ENCODE measurements around the gene RAX.
A peak's percentile ranks its signal among the peaks of the same experiment; 100 is the strongest.

Gene RAX

DNA sequence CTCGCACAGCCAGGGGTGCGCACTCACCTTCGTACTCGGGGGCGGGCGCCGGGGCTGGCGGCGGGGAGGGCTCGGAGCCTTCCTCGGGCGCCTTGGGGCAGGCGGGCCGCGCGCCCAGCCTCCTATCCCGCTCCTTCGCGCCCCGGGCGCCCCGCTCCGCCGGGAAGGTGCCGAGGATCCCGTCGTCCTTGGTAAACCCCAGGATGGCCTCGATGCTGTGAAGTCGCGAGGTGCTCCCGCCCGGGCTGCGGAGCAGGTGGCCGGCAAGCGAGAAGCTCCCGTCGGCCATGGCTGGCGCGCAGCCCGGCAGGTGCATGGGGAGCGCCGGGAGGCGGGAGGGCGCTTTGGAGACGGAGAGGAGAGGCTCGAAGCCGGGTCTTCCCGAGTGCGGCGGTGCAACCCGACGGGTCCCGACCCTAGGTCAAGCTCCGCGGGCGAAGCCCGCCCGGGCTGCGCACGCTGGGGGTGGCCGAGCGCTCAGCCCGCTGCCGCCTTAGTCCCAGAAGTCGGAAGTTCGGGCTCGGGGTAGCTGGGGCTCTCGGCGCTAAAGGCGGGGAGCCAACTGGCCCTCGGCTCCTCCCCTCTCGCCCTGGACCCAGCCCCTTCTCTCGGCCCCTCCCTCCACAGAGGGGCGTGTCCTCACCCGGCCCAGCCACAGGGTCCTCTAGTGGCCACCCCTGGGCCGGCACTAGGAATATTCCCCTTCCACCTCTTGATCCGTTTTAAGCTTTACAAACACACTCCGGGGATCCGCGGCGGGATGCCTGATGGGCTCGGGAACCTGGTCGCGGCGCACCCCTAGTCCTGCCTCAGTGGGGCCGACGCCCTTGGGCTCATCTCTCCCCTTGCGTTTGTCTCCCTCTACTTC lies at the start of gene RAX:
Gene RAX (minus strand): TSS at position 564 of the 868 bp plus-strand sequence. CDS start 248 bp downstream, at position 316.
- Histone ChIP-seq H3K36me3 (ENCODE audit: insufficient read depth, low read length) (no peaks in the 10 kb centered on the region; the same call in 1 of the 2 replicates), H3K4me3 (peak within 1 kb of the TSS; percentile 87), H3K27ac (no peak within 1 kb of the TSS), H3K9ac (ENCODE audit: insufficient read length) (peak within 1 kb of the TSS; percentile 69), H3K9me3 (ENCODE audit: low read depth, low read length) (no peaks in the 10 kb centered on the region)
- TF ChIP-seq POLR2AphosphoS5 (IDR thresholded peaks at IDR 0.05; ENCODE audit: borderline replicate concordance, low read depth, low read length) (peak; percentile 68), FOXP2 (optimal IDR thresholded peaks at IDR 0.05; ENCODE audit: control extremely low read depth, extremely low read length, insufficient read depth) (no peak), EZH2 (IDR thresholded peaks at IDR 0.05) (no peak)
- DNase-seq (ENCODE audit: low read depth, low spot score): no peak

DNA sequence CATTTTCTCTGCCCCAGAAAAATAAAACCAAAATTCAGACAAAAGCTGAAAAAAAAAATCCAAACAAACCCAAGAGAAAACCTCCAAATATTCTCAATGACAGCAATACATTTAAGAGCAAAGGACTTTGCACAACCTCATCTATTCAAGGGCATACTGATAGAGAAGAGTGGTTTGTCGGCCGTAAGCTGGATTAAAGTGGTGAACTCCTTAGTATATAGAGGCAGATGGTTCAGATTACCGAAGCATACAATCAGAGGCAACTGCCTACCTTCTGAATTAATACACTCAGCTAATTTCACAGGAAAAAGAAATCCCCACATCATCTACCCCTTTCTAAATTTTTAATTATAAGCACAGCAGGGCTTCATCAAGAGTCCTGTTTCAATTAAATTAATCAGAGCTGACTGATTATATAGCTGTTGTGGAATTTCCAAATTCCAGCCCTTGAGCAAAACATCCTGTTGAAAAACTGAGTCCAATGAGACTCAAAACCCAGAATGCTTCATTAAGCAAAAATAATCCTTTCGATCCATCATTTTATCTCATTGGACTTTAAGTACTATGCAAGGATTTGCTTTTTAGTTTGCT lies 45.3 kb upstream of the RAX start, which contains the start of gene CPLX4:
Gene CPLX4 (minus strand): TSS at position 190 of the 591 bp plus-strand sequence. CDS start 187 bp downstream, at position 3.
- Histone ChIP-seq H3K36me3 (ENCODE audit: insufficient read depth, low read length) (no peaks in the 10 kb centered on the region), H3K9ac (ENCODE audit: insufficient read length) (no peak within 1 kb of the TSS), H3K4me3 (no peak within 1 kb of the TSS), H3K9me3 (ENCODE audit: low read depth, low read length) (no peaks in the 10 kb centered on the region), H3K27ac (no peak within 1 kb of the TSS)
- TF ChIP-seq FOXP2 (optimal IDR thresholded peaks at IDR 0.05; ENCODE audit: control extremely low read depth, extremely low read length, insufficient read depth): no peak
- TF ChIP-seq EZH2 (IDR thresholded peaks at IDR 0.05): no peak
- DNase-seq (ENCODE audit: low read depth, low spot score): no peak

DNA sequence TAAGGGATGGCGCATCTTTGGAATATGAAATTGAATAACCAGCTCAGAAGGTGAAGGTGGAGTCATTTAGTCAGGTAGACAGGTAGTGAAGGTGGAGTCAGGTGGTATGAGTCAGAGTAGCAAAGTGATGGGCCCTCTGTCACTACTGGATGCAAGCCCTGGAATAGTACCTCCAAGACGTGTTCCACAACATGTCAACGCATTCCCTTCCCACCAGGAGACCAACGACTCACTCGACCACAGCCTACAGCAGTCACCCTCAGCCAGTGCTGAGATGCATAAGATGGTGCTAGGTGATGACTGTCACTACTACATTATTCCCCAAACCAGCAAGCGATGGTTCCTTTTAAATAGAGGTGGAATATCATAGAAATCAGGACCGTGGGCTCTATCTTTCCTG lies 38.4 kb upstream of the RAX start:
- Histone ChIP-seq H3K9ac (ENCODE audit: insufficient read length) (no peak overlapping the region), H3K4me3 (no peak overlapping the region), H3K36me3 (ENCODE audit: insufficient read depth, low read length) (no peaks in the 10 kb centered on the region), H3K27ac (no peak overlapping the region), H3K9me3 (ENCODE audit: low read depth, low read length) (no peaks in the 10 kb centered on the region)
- TF ChIP-seq POLR2AphosphoS5 (IDR thresholded peaks at IDR 0.05; ENCODE audit: borderline replicate concordance, low read depth, low read length): no peak
- no peak for TF ChIP-seq FOXP2 (optimal IDR thresholded peaks at IDR 0.05; ENCODE audit: control extremely low read depth, extremely low read length, insufficient read depth)
- TF ChIP-seq EZH2 (IDR thresholded peaks at IDR 0.05): no peak
- DNase-seq (ENCODE audit: low read depth, low spot score): no peak

DNA sequence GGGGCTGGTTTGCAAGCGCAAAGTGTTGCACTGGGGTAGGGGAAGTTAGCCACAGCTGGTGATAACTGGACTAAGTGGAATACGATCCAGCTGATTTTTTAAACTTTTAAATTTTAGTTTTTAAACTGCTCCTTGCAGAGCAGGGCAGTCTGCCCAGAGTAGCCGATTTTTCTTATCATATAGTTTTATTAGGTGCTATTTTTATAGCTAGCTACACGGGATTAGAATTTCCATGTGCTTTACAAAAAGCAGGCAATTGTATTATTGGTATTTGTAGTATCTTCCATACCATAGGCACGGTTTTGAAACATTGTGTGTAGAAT lies 35.6 kb upstream of the RAX start:
- H3K9ac ChIP-seq (ENCODE audit: insufficient read length): no peak overlapping the region
- no peaks in the 10 kb centered on the region for H3K9me3 ChIP-seq (ENCODE audit: low read depth, low read length)
- no peak for DNase-seq (ENCODE audit: low read depth, low spot score)
- H3K4me3 ChIP-seq: peak overlapping the region; percentile 61
- TF ChIP-seq FOXP2 (optimal IDR thresholded peaks at IDR 0.05; ENCODE audit: control extremely low read depth, extremely low read length, insufficient read depth): no peak
- TF ChIP-seq EZH2 (IDR thresholded peaks at IDR 0.05): no peak
- TF ChIP-seq POLR2AphosphoS5 (IDR thresholded peaks at IDR 0.05; ENCODE audit: borderline replicate concordance, low read depth, low read length): no peak
- no peaks in the 10 kb centered on the region for H3K36me3 ChIP-seq (ENCODE audit: insufficient read depth, low read length)
- H3K27ac ChIP-seq: no peak overlapping the region

DNA sequence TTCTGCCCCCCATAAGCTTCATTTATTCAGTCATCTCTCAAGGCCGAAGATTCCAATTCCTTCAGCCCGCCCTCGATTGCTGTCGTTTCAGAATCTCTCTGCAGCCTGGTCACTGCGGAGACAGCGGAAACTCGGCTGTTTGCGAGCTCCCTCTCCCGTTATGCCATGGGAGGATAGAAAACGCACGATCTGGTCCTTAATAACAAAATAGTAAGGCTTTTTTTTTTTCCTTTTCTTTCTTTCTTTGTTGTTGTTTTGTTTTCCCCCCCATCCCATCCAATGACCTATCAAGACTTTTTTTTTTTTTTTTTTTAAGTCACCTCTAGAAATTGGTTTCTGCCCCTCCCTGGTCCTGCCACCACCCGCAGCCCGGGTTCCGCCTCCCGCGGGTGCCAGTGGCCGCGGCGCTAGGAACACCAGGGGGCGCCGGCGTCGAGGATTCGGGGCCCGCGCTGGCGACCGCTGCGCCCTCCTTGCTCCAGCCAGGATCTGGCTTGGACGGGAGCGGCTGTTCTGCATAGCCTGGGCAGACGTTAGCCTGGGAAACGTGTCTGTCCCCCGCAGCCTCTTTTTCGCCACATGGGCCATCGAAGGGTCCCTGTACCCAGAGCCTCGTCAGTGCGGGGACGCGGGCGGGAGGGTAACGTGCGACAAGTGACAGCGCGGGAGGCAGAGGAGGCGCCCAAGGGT lies 35.1 kb upstream of the RAX start:
- Histone ChIP-seq H3K9me3 (ENCODE audit: low read depth, low read length) (no peaks in the 10 kb centered on the region), H3K9ac (ENCODE audit: insufficient read length) (no peak overlapping the region), H3K27ac (no peak overlapping the region), H3K4me3 (peak overlapping the region; percentile 61), H3K36me3 (ENCODE audit: insufficient read depth, low read length) (no peaks in the 10 kb centered on the region)
- no peak for TF ChIP-seq POLR2AphosphoS5 (IDR thresholded peaks at IDR 0.05; ENCODE audit: borderline replicate concordance, low read depth, low read length)
- no peak for TF ChIP-seq EZH2 (IDR thresholded peaks at IDR 0.05)
- TF ChIP-seq FOXP2 (optimal IDR thresholded peaks at IDR 0.05; ENCODE audit: control extremely low read depth, extremely low read length, insufficient read depth): no peak
- no peak for DNase-seq (ENCODE audit: low read depth, low spot score)

DNA sequence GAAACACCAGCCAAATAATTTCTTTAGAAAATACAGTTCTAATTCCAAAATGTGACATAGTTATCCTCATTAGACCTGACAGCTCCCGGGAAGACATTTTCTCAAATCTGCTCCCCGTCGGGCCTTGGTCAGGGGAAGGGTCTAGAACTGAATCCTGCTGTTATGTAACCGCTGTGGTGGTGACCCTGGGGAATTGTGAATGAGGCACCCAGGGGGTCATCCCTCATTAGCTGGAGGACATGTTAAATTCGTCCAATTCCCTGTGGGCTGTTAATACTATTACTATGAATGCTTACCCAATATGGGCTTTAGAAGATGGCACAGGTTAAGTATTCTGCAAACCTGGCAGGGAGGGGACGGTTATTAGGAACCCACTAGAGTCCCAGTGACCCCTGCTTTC lies 33.4 kb upstream of the RAX start:
- Histone ChIP-seq H3K9ac (ENCODE audit: insufficient read length) (no peak overlapping the region), H3K4me3 (no peak overlapping the region), H3K36me3 (ENCODE audit: insufficient read depth, low read length) (no peaks in the 10 kb centered on the region), H3K9me3 (ENCODE audit: low read depth, low read length) (no peaks in the 10 kb centered on the region), H3K27ac (no peak overlapping the region)
- TF ChIP-seq EZH2 (IDR thresholded peaks at IDR 0.05): no peak
- no peak for TF ChIP-seq FOXP2 (optimal IDR thresholded peaks at IDR 0.05; ENCODE audit: control extremely low read depth, extremely low read length, insufficient read depth)
- no peak for TF ChIP-seq POLR2AphosphoS5 (IDR thresholded peaks at IDR 0.05; ENCODE audit: borderline replicate concordance, low read depth, low read length)
- DNase-seq (ENCODE audit: low read depth, low spot score): no peak

DNA sequence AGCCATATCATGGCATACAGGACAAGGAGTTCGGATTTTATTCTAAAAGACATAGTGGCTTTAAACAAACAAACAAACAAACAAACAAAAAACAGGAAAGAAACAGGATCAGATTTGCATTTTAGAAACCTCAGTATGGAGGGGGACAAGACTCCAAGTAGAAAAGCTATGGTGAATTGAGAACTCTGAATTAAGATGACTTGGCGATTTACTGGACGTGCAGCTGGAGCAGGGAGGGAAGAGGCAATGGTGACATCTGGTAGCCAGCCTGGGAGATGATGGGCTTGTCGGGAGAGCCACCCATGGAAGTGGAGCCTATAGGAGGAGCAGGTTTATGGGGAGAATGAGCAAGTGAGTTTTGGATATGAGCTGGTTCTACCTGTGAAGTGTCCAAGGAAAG lies 32.0 kb upstream of the RAX start:
- Histone ChIP-seq H3K9me3 (ENCODE audit: low read depth, low read length) (no peaks in the 10 kb centered on the region), H3K36me3 (ENCODE audit: insufficient read depth, low read length) (no peaks in the 10 kb centered on the region), H3K27ac (no peak overlapping the region), H3K4me3 (no peak overlapping the region), H3K9ac (ENCODE audit: insufficient read length) (no peak overlapping the region)
- no peak for DNase-seq (ENCODE audit: low read depth, low spot score)
- TF ChIP-seq POLR2AphosphoS5 (IDR thresholded peaks at IDR 0.05; ENCODE audit: borderline replicate concordance, low read depth, low read length) (no peak), FOXP2 (optimal IDR thresholded peaks at IDR 0.05; ENCODE audit: control extremely low read depth, extremely low read length, insufficient read depth) (no peak), EZH2 (IDR thresholded peaks at IDR 0.05) (no peak)

DNA sequence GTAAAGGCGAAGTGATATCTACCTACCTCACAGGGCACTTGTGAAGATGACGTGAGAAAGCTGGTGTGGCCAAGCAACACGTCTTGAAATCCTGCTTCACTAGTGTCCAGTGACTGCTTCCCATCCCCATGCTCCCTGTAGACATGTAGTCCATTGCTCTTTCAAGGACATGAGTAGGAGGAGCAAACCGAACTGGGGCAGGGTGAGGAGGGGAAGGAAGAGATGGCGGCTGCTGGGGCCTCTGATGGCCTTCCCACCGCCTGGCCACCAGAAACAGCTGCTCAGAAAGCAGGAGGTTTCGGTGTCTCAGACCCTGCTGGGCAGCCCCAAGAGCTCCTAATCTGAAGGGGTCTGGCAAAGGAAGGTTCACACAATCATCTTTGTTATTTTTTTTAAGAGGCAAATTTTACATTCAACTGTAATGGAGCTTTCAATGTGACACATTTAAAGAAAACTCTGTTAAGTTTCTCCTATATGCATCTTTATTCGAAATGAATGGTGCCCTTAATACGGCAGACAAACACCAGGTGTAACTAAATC lies 30.5 kb upstream of the RAX start:
- no peak for TF ChIP-seq EZH2 (IDR thresholded peaks at IDR 0.05)
- no peak for TF ChIP-seq POLR2AphosphoS5 (IDR thresholded peaks at IDR 0.05; ENCODE audit: borderline replicate concordance, low read depth, low read length)
- no peak for TF ChIP-seq FOXP2 (optimal IDR thresholded peaks at IDR 0.05; ENCODE audit: control extremely low read depth, extremely low read length, insufficient read depth)
- H3K27ac ChIP-seq: no peak overlapping the region
- no peak for DNase-seq (ENCODE audit: low read depth, low spot score)
- H3K9me3 ChIP-seq (ENCODE audit: low read depth, low read length): no peaks in the 10 kb centered on the region
- no peak overlapping the region for H3K4me3 ChIP-seq
- H3K36me3 ChIP-seq (ENCODE audit: insufficient read depth, low read length): no peaks in the 10 kb centered on the region
- no peak overlapping the region for H3K9ac ChIP-seq (ENCODE audit: insufficient read length)

All from SK-N-MC (cell line).